GM18519 (cell line): ENCODE measurements around the gene FRMD4A.

Experiments
- ATAC-seq: cut with Tn5 transposase; IDR thresholded peaks from one replicate; pipeline ENCODE4 v1.9.1; 2021; ENCODE audit warnings: mild to moderate bottlenecking, moderate library complexity; ENCODE audit not compliant: unreplicated experiment, low FRiP score

FRMD4A gene

DNA sequence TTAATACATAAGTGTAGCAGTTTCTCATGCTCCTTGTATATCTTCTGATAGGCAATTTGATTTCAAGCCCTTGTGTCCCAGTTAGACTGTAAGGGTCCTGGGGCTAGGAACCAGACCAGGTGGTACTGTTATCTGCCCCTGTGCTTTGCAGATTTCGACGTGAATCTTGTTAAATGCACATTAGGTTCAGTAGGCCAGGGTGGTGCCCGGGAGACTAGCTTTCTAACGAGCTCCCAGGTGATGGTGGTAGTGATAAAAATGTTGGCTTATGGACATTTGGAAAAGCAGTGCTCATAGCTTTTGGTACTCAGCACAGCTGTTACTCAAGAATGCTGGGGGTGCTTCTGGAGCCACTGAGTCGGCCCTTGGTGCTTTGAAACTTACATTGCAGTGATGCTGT, 679.8 kb downstream of the FRMD4A start:
- ATAC-seq: no peak

DNA sequence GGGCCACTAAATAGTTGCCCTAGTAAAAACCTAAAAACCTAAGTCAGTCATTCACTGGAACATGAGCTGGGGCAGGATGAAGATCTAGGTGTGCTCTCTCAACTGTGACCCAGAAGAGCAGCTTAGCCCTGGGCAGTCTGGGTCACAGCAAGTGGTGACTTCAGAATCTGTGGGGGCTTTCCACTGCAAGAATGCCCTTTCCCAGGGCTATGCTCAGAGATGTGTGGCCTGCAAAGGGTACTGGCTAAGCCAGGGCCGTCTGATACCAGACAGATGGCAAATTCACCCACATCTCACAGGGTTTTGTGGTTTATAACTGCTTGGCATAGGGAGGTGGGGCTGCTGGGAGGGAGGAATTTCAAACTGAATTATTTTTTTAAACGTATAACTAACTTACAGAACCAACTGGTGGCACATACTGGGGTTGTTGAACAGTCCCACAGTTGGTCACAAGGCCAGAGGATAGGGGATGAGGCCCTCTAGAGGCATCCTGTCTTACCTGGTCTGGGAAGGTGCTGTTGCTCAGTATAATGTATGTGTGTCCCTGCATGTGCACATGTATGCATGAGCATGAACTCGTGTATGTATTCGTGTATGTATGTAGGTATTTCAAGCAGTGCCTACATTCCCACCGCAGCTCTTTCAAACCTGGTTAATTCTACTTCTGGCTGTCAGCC, 680.7 kb downstream of the FRMD4A start:
- ATAC-seq: no peak

DNA sequence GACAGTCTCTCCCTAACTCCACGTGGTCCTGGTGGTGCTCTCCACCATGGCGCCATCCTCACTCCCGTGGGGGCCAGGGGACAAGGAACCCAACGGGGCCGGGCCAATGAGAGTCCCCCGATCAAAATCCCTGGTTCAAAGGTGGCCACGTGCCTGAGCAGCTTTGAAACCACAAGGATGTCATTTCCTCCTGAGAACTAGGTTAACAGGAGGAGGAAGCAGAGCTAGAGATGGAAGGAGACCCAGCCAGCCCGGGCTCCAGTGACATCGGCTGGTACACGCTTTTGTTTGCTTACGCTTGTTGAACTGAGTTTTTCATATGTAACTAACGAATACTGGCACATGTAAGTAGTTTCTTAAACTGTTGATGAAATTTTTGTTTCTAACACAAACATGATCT, 682.3 kb downstream of the FRMD4A start:
- no peak for ATAC-seq

DNA sequence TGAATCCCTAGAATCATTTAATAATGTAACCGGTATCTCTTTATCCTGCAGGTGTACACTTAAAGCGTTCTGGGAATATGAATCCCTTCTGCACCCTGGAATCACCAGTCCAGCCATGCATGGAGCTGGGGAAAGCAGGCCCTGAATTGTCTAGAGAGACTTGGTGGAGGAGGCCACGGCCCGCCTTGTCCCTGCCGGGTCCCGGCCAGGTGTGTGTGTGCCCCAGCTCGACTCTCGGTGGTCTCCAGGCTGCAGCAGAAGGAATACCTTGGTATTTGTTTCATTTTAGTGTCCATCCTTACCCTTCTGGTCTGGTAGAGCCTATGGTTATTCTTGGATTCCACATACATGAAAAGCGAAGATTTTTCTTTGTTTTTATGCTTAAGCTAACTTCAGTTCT, 685.9 kb downstream of the FRMD4A start:
- ATAC-seq: no peak

DNA sequence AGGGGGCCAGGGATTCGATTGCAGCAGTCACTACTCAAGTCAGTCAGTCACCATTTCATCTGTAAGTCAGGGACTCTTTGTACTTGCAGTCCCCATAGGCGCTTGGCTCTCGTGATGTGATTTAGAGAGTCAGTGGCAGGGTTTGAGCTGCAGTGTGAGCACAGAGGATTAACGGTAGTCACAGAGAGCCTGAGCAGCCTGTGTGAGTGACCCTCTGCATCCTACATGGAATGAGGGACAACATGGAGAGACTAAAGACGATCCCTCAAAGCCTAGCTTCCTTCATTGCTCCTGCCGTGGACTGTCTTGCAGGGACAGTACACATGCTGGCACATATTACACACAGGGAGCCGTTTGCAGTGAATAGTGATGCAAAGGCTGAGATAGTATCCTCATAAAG, 687.7 kb downstream of the FRMD4A start:
- ATAC-seq: no peak

DNA sequence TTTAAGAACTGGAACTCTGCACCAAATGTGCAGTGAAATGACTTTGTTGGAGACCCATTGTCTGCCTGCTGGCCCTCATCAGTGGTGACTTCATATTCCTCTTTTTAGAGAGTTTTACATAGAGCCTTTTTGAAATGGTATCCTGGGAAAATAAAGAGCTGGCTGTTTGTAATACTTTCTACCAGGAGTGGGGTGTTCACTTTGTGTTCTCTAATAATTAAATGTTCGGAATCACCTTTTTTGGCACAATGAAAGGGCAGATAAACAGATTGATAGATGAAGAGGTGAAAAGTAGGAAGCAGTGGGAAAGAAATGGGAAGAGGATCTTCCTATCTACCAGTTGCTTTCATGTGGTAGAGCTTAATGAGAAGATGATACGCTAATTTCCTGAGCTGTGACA, 688.4 kb downstream of the FRMD4A start:
- no peak for ATAC-seq

DNA sequence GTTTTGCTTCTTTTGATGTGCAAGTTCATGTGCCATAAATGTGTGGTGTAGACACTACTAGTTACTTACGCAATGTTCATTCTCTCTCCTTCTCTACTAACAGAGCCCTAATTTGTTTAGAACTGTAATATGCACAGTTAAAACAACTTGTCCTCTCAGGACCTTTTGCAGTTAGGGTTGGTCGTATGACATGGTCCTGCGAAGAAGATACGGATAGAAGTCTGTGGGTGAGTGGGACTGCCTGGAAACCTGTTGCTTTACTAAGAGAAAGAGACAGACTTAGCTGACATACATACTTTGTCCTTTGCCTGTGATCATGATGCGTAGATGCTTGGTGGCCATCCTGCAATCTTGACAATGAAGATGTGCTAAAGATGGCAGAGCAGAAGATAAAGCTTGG, 692.8 kb downstream of the FRMD4A start:
- no peak for ATAC-seq

DNA sequence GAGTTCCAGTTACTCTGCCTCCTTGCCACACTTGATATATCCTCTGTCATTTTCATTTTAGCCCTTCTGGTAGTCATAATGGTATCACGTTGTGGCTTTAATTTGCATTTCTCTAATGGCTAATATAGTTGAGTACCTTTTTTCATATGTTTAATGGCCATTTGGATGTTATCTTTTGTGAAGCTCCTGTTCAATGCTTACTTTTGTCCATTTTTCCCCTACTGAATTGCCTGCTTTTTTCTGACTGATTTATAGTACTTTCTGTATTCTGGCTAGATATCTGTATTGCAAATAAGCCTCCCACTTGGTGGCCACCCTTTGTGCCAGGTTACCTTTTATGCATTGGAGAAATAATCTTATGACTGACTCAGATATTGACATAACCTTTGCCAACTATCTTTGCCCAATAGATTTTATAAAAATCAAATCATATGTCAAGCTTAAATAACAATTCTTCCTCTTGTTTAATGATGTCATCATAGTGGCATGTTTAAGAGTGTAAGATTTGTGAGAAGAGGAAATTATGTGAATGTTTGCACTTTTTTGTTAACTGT, 693.3 kb downstream of the FRMD4A start:
- no peak for ATAC-seq

DNA sequence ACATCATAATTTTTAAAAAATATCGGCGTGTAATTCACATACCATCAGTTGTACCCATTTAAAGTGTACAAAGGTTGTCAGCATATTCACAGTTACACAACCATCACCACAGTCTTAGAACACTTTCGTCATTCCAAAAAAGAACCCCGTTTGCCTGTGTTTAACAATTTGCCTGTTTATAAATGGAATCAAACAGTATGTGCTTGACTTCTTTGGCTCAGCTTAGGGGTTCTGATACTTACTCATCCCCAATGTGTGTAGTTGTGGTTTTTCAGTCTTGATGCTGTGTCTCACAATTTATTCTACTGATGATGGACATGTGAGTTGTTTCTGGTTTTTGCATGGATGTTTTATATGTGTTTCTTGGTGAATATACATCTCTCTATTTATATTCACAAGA, 693.9 kb downstream of the FRMD4A start:
- ATAC-seq: no peak

DNA sequence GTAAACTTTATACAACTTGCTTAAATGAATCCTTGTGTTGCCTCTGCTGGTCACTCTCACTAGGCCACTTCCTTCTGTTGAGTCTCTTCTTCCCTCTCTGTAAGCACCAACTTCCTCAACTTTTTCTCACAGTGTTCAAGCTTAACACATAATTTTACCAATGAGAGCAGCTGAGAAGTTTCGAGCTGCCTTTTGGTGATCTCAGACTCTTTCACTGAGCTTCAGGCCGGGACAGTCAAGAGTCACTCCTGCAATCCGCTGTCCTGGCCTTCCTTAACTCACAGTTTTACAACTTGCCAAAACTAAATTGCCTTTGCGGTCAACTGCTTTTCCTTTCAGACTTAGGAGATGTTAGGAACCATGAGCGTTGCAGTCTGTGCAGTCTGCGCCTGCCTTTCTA, 696.5 kb downstream of the FRMD4A start:
- ATAC-seq: no peak

DNA sequence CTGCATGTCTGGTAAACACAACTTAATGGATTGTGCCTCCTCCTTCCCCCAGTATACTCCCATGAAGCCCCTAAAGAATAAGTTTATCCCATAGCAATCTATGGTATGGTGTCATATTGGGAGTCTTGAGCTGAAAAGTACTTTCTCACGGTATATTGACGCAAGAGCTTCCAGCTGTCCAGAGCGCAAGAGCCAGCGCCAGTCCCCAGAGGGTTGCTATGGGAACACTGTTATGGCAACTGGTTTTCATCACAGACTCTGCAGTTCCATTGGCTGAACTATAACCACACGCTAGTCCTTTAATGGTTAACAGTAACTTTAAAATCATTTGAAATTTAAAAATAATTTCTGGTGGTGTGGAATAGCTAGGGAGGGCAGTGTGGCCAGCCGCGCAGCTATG, 697.0 kb downstream of the FRMD4A start:
- ATAC-seq: no peak

DNA sequence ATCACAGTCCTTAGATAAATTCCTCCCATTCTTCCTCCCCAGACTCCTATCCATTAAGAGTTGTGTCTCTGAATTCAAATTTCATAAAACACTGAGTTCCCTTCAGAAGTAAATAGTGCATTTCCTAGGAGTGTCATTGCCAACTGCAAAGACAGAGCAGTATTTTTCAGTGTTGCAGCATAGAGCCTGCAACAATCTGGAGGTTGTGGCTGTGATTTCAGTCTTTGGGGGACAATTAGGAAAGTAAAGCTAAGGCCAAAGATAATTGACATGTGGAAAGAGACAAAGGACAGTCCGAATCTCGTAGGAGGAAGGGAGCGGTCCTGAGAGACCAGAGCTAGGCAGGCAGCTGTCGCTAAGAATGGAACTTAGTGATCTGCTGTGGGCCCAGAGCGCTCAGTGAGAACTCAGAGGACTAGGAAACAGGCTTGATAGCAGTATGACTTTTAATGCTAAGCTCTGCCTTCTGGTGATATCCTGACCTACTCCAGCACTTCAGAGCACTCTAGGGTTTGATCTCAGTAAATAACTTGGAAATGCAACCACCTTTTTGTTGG, 697.8 kb downstream of the FRMD4A start:
- no peak for ATAC-seq

DNA sequence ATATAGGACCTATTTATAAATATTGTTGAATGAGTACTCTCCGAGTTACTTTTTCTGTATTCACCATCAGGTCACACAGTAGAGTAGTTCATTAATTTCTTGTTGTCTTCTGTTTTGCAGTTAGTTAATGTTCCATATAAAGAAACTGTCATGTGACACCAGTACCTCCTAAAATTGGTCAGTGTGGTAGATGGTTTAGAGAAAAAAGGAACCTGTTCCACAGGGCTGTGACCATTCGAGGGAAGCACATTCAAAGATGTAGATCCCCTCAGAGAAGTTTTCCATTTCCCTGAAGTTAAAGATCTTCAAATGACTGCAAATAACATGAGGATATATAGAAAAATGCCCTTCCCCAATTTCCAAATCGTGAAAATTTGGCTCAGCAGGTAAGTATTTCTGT, 698.3 kb downstream of the FRMD4A start:
- ATAC-seq: no peak

DNA sequence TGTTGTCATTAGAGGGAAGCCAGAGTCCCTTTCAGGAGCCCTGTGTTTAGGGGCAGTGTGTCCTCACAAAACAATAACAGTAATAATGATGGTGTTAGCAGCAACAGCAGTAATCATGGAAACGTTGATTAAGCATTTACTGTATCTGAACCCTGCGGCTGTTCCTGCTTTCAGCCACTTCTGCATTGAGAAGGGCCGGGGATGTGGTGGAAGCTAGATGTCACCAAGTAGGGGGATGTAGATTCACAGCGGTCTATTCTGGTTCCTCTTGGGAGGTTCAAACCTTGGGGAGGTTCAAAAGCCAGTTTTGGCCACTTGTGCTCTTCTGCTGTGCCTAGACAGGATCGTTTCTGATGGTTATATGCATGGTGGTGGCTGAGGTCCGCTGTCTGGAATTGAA, 699.1 kb downstream of the FRMD4A start:
- ATAC-seq: no peak

DNA sequence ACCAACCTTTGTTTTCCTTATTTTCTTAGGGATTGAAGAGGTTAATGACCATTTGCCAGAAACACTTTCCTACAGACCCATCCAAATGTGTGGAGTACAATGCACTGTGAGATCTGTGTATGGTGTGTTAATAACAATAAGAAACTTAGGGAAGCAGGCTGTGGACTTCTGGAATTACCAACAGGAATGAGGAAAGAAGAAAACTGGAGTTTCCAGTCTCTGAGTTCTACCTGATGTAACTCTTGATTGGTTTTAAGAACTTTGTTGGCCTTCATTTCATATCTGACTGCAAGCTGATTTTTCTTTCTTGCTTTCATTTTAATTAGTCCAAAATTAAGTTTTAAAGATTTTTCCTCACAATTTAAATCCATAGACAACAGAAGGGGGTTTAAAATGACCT, 700.5 kb downstream of the FRMD4A start:
- no peak for ATAC-seq

DNA sequence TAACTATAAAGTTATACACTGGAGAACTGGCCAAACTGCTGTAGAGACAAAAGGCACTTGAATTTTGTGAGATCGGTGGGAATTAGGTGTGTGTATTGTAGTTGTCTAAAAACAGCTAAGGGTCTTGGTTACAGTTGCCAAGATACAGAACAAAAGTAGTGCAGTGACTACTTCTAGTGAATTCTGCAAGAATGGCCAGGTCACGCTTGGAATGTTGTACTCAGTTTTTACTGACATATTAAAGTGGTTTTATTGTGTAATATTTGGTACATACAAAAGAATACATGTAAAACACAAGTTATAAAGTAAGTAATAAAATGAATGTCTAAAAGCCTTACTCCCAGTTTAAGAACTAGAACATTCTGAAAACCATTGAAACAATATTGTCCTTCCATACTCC, 701.6 kb downstream of the FRMD4A start:
- ATAC-seq: no peak

DNA sequence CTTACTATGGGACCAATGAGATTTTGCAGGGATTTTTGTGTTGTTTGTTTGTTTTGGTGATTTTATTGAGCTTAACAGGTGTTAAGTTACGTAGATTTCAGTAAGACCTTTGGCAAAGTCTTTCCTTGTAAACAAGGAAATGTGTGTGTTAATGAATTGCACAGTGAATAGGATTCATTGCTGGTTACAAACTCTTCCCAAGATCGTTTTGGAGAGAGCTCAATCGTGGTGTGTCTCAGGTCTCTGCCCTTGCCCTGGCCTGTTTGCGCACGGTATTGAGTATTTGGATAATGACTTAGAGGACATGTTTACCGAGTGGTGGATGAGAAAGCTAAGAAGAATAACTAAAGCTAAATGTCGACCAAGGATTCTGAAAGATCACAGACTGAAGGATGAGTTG, 702.1 kb downstream of the FRMD4A start:
- no peak for ATAC-seq

DNA sequence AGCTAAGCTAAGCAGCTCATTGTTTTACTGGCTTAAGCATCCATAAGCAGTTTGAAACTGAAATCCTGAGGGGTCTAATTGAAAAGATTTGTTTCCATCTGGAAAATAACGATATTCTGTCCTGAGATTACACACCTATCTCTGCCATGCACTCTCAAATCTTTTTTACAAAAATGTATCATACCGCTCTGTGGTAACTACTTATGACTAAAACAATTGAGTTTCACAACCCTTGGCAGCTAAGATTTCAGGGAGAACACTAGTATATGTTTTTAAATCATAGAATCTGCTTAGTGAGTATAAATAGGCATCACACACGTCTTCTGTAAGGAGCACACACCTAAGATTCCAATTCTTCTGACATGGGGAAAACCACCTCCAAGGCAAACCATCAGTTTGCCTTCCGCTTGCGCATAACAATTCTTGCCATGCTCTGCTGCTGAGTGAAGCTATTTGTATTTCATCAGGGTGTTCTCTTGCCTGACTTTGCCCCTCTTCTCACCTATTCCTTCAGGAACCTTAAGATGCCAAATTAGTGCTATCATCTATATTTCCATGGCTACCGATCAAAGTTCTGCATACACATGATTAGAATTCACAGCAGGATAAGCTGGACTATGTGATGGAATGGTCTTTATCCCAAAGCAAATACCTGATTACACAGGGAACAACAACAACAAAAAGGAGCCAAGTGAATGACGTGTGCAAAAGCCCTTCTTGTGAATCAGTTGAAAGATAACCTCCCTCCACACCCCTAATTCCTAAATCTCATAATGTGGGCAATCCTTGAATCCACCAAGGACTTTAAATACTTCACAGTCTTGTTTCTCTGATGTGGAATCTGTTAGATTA, 703.0 kb downstream of the FRMD4A start:
- ATAC-seq: no peak

DNA sequence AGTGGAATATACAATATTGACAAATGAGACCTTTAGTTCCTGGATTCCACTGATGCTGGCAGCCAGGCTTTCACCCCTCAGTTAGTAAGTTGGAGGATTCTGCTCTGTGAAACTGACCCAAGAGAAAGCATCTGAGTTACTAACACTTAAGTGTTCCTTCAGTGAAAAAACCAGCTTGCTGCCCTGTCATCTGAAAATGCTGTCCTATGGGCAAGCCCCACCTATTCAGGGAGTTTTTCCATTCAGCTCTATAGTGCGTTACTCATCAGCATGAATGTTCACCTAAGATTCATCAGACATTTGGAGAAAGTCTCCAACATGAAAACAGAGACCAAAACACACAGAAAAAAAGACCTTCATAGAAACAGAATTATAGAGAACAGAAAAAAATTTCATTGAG, 706.1 kb downstream of the FRMD4A start:
- ATAC-seq: no peak

DNA sequence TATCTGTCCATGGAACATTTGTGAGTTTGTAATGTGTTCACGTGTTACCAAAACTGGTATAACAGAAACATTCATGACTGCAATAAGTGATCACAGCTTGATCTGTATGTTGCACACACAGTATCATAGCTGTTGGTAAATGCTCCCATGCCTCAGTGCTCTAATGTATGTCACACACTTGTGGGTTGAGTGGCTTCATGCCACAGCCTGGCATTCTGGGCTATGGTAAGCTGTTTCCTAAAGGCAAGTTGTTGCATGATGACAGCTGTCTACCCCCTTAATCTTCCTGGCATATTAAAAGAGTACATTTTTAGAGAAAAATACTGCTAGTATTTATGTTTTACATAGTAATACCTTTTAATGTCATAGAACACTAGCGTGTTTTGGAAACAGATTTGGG, 708.8 kb downstream of the FRMD4A start:
- no peak for ATAC-seq

DNA sequence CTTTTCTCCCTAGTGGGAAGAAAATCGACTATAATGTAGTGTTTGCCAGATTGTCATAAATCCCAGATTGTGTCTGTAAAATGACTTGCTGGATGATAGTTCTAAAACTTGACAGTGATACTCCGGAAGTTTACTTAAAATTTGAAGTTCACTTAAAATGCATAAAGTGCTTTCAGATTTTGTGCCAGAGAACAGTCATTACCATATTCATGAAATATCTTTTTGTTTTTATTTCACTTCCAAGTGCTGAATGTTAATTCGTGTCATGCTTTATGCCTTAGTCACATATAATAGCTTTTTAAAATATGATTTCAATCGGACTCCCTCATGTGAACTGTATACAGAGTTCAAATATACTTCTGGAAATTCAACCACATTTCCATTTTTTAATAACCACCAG, 713.6 kb downstream of the FRMD4A start:
- no peak for ATAC-seq
